CD4-positive, alpha-beta T cell treated with Interferon gamma for 1 hour (primary cell): ENCODE data around the gene ZNF474.

Source experiments
- DNase-seq: peaks from one replicate; pipeline ENCODE4 v3.0.0-alpha.2; 2020

ZNF474 gene

GRCh38 chr5:122154910-122155309, 25.6 kb downstream of the ZNF474 start:
- no peak for DNase-seq

- no peak for DNase-seq
These were observed 26.2 kb downstream of the ZNF474 start for GRCh38 chr5:122155546-122155945.

DNA sequence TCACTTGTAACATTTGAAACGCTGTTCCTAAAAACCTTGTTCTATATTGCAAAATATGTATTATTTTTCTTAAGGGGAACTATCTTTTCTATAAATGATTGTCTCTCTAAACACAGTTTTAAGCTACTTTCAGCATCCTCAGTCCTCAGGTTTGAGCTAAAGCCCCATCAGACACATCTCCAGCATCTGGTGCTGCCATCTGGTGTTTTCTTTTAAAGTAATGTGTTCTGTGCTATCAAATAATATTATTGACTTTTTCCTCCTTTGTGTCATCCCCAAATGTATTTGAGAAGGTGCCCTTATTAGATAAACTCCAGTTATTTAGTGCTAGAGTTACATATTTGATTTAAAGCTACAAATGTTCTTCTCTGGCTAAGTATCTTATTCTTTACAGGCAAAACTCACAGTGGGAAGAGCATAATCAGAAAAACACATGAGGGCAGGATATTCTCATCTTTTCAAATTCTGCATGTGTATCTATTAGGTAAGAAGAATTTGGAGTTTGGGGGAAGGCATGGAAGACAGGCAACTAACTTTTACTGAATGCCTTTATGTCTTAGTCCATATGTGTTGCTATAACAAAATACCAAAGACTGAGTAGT, 27.5 kb downstream of the ZNF474 start:
- no peak for DNase-seq

DNA sequence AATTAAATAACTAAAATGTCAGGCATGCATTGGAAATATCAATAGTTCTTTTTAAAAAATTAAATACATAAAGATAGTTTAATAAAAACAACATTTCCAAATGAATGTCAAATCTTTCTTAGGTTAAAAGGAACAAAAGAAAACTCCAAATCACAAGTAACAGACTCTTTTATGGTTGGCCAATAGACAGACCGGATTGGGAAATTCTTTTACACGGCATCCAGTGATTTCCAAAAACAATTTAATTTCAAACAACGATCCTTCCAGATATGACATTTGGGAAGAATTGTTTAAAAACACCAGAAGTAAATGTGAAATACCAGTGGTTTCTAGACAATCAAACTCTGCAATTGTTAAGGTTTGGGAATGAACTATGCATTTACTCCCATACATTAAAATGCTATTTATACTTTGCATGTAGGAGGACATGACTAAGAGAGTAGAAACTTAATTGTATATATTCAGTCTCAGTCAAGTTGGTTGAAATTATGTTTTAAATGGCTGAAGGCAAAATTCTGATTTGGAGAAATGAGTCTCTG, 32.8 kb downstream of the ZNF474 start:
- DNase-seq, result no peak

DNA sequence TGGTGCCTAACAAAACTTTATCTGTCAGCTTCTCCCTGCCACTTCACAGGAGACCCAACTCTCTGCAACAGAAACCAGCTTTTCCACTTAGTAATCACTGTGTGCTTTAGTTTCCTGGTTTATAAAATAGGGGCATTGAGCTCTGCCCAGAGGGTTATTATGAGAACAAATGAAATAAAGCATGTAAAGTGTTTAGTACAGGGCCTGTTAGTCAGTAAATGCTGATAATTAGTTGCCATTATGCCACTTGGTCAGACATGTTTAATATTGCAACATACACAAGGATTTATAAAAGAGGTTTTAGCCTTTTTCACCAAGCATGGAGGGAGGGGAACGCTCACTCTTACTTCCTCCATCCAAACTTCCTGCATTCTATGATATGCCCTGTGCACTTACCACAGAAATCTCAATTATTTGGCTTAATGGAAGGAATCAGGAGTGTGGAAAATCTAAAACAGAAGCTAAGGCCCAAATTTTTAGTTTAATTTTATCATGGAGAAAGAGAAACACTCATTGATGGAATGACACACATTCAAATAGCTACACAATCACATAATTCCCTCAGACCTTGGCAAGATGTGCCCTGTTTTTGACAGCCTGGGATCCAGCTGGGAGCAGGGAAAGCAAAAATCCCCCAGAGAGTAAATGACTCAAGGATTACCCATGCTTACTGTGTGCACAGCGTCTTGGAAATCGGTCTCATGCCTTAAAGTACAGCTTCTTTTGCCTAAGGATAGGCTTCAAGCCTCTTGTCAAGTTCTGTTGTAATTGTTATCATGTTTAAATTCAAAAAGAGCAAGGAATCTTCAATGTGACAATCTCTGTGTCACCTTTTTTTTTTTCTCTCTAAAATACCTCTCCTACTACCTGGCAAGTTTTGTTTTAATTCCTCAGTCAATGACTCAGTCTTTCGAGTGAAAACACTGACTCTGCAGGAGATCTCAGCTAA, 34.0 kb downstream of the ZNF474 start:
- no peak for DNase-seq

GRCh38 chr5:122164070-122164435, 34.7 kb downstream of the ZNF474 start:
- no peak for DNase-seq

GRCh38 chr5:122164831-122165558, 35.6 kb downstream of the ZNF474 start:
- no peak for DNase-seq

DNA sequence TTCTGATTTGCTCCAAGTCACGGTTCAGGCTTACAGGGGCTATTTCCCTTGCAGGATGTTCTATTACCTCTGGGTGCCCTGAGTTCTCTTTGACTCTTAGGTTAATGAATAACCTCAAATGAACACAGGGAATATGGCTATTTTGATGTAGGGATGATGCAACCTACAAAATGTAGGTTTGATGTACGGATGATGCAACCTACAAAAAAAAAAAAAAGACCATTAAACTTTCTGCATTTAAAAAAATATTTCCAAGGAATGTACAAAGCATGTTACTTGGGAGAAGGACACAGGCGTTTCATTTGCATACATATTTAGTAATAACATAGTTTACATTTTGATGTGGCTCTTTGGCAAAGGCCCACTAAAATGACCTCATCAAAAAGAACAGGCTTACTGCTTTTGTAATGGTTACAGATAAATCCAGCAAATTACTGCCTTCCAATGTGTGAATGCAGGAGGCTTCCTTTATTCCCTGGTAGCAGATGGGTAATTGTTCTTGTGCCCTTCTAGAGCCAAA, 36.3 kb downstream of the ZNF474 start:
- DNase-seq, result no peak

DNA sequence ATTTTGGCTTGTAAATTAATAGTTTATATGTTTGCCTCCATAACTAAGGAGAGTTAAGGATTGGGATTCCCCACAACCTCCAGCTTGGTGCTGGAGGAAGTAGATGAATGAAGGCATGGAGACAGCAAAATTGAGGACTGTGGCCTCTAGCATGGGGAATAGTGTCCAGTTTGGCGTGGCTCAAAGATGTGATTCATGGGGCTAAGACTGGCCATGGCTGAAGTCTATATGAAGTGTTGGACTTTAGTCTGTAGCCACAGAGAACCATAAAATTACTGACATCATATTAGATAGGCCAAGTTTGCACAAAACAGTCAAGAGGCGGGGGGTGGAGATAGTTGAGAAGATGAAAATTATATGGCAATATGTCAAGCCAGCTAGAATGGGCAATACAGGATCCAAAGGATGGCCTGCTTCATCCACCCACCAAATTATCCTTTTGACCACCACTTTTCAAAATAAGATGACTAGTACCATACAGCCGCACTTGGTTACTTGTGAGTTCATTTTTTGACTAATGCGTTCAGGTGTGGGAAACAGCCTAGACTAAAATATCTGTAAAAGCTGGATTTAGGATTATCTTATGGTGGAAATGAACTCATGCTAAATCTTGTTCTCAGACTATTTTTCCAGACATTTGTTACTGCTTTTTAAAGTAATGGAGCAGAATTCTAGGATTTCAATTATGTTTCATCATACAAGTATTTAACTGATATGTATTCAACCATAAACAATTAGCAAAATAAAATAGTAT, 40.2 kb downstream of the ZNF474 start:
- DNase-seq, result no peak

DNA sequence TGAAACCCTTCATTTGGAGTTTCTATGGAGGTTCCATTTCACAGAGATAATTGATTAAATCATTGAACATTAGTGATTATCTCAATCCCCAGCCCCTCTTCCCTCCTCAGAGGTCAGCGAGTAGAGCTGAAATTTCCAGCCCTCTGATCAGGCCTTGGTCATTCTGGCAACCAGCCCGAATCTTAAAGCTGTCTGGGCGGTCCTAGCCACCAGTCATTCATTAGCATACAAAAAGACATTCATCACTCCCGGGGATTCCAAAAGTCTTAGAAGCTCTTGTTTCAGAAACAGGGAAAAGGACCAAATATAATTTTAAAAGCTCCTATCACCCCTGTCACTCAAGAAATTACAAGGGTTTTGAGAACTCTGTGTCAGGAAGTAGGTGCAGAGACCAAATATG, 41.3 kb downstream of the ZNF474 start:
- DNase-seq, result no peak

DNA sequence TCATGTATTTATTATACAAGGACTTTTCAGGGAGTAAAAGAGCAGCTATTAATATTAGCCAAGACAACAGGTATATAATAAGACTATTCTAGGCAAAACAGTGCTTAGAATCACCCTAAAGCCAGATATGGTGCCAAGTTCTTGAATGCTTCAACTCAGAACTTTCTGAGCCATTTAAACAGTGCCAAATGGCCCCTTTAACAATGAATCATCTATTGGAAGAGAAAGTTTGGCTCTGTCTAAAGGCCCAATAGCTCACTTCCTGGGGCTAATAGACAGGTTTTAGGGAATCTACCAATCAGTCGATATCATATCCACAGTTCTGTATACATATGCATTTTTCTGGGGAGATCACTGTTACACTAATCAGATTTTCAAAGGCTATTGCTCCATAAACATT, 42.9 kb downstream of the ZNF474 start:
- DNase-seq, result no peak

DNA sequence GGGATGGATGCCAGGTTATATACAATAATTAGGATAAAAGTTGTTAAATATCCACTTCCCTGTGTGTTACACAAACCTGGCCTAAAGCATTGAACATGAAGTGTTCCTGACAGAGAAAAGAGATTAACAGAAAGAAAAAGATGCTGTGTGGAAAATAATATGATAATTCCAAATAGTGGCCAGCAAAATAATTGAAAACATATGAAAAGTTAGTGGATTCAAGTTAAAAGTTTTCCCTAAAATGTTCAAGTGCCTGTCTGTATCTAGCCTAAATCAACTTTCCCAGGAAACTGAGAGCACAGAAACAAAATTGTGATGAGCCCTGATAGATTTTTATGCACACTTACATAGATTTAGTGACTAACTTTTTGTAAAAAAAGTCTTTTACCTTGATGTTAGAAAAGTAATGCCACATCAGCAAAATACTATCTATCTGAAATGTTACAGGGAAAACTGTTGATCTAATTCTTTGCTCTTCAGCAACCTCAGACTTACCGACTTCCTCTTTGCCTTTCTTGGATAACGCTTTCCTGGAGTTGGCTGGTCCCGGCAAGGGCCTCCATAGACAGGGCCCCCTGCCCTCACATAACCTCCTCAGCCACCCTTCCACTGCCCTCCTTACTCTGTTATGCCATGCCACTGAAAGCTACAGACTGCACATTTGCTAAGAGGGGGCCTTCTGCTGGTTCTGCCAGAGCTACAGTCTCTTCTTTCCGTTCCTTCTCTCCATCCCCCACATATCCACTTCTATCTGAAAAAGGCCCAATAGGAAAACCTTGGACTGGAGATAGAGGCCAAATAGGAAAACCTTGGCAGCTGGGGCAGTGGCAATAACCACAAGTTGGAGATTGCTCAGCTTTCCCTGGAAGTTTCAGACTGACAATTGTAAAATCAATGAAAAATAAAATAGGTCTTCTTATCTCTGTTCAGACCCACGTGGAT, 44.4 kb downstream of the ZNF474 start:
- no peak for DNase-seq

- no peak for DNase-seq
These were observed 45.7 kb downstream of the ZNF474 start for GRCh38 chr5:122175091-122175490.

- no peak for DNase-seq
These were observed 46.5 kb downstream of the ZNF474 start for GRCh38 chr5:122175852-122176251.

GRCh38 chr5:122177161-122177560, 47.8 kb downstream of the ZNF474 start:
- no peak for DNase-seq

DNA sequence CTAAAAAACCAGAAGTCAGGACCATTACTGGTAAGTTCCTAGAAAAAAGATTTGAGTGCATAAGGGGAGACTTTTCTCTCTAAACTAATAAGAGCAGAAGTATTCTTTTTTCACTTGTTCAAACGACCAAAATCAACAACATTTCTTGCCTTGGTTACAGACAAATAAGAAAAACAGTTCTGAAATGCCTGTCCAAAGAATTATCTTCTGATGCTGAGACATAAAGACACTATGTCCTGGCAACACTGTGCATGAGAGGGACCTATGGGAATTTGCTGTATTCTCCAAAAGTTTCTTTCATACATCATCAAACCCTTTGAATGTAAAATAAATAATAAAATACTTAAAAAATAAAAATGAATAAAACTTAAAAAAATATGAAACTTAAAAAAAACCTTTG, 50.4 kb downstream of the ZNF474 start:
- DNase-seq, result no peak

DNA sequence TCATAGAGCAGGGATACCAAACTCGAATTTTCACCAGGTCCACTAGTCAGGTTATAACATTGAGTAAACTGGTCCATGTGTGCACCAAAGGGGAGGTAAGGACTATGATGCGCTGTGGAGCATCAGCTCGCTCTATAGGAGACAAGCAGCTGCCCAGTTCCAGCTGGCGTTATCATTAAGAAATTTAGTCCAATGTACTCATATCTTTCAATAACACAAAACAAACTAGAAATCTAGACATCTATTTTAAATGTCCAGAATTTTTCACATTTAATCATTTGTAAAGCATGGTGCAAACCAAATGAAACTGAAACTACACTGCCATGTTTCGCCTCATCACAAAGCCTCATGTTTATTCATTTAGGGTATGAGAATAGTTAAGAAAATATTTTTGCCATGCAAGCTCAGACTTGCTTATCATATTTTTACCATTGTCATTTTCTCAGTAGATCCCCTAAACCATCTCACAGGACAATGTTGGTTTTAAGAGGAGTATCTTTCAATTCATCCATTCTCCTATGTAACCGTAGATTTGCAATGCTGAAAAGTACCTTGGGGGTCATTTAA, 50.9 kb downstream of the ZNF474 start:
- no peak for DNase-seq

DNA sequence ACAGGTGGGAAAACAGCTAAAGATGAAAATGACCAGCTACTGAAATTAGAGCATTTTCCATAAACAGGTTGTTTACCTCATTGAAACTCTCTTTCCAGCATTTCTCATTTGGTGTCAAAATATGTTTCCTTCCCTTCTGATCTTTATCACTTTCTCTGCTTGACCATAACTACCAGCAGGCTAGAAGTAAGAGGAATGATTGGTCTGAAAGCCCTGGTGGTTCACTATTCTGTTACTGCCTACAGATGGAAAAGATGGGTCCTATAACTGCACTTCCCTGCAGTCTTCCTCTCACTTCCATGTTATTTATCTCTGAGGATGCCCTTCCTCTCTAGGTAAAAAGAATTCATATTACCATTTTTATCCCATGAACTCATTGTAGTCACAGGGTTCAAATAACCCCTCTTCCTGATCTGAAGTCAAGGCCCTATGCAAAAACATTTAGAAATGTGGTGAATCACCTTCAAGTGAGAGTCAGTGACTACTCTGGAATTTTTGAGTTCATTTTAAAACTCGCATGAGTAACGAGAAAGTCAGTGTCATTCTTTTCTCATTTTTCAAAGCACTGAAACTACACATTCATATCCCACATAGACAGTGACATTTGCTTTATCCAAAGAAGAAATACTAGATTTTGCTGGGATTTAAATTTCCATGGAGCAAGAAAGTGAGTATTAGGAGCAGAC, 51.7 kb downstream of the ZNF474 start:
- no peak for DNase-seq

DNA sequence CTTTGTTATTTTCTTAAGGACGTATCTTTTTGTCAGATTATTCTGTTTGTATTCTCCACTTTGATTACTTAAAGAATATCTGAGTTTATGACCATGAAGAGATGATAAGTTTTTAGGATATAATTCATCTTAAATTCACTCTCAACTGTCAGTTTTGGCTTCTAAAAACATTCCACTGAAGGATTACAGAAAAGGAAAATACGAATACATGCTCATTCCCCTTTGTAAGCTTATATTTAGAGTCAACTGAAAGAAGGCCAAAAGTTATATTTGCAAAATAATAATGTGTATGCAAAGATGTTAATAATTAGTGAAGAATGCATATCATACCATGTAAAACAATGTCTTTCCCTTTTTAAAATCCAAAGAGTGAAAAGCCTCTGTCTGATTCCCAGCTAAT, 52.5 kb downstream of the ZNF474 start:
- no peak for DNase-seq

DNA sequence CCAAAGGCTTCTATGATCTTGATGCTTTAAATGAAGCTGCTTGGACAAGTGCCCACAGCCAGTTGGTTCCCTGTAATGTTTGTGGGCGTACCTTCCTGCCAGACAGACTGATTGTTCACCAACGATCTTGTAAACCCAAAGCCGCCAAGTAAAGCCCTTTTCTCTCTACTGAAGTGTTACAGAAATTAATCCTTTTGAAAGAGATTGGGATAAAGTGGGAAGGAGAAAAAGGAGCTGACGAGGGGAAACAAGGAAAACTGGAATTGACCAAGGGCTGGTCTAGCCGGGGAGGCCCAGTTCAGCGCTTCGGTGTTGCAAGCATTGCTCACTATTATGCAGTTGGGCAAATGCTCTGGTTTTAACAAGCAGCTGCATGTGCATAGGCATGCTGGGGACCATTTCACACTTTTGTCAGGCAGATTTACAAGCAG, 53.2 kb downstream of the ZNF474 start:
- DNase-seq, result no peak
